Stimulated activated CD8-positive, alpha-beta memory T cell treated with anti-CD3 and anti-CD28 coated beads, Interleukin-15, amount 100 ng/mL, for 1 hour (primary cell): ENCODE data around the gene METAP1D.

Experiments used
- DNase-seq: peaks from one replicate; pipeline ENCODE4 v3.0.0-alpha.2; 2020; ENCODE audit warnings: low read depth

The METAP1D gene

DNA sequence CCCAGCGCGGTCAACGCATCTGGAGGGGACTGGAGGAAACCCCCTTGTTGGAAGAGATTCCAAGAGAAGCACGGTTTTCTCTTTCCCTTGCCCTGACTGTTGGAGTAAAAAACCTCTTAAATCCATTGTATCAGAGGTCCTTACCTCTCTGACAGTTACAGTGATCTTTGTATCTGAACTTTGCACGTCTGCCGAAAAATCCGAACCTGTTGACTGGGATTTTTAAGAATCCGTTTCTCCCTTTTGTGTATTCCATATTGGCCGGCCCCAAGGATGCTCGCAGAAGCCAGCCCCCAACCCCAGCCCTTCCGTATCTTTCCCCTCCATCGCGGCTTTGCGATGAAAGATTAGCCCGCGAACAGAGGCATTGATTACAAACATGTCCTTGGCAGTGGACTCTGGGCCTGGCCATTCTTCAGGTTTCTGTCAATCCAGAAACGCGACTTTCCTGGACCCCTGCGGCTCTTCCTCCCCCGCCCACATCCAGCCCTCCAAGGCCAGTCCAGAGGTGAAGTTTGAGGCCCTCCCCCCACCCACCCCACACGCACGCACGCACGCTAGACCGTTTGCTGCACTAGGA is 81.0 kb downstream of the METAP1D start:
- no peak for DNase-seq

DNA sequence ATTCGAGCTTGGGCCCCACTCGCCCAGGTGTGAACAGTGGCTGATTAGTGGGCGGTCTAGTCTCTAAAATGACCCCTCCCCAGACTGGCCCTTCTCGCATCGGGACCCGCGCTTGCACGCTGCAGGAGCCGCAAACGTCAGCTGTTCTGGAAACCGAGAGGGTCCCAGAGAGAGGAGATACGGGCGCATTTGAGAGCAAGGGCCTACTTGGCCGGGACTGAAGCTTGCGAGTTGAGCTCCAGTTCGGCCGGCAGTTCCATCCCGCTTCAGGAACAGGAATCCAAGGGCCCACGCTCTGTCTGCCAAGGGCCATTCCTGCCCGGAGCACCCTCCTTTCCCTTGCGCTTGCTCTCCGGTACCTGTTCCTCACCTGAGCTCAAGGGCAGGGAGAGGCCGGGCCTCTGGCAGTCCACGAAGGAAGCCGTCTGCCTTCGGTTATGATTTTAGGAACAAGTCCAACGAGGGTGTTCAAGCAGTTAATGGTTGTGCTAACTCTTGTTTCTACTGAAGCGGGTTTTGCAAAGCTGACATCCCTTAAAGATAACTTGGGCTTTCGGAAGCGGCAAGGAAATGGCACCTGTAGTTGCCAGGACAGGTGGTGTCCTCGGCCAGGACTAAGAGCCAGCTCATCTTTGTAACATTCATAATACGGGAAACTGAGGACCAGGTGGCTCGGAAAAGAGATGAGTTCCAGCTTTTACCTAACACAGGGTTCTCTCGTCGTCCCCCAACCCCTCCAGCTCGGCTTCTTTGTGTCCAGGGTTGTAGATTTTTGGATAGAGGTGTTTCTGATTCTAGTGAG is 81.7 kb downstream of the METAP1D start:
- DNase-seq = no peak

DNA sequence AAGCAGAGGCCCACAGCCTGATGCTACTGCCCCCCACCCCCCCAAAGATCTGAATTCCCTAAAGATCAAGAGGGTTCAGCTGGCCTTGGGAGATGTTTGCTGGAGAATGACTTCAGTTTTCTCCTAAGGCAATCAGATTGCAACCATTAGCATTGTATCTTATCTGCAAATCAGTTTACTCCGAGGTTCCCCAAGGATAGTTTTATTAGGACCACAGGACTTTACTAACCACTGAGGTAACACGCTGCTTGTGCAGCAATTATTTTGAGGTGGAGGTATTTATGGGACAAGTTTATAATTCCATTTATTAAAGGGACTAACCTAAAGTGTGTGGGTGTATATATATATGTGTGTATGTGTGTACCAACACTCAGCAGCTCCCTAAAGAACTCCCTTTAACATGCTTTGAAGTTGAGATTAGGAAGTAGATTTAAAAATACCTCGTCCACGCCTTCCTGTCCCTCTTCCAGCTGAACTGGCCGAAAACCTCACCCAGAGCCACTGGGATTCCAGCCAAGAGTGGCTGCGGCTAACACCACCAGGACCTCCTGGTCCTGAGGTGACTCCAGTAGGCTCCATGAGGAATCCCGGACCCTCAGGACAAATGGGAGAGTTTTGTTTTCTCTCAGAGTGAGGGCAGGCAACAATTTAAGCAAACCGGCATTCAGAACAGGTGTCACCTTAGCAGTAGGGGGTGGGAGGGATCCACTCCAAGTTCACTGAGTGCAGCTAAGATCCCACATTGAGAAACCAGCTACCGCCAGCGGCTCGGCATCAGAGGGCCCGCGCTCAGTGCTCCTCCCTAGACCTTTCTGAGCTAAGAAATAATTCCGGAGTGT is 82.6 kb downstream of the METAP1D start:
- DNase-seq = no peak

DNA sequence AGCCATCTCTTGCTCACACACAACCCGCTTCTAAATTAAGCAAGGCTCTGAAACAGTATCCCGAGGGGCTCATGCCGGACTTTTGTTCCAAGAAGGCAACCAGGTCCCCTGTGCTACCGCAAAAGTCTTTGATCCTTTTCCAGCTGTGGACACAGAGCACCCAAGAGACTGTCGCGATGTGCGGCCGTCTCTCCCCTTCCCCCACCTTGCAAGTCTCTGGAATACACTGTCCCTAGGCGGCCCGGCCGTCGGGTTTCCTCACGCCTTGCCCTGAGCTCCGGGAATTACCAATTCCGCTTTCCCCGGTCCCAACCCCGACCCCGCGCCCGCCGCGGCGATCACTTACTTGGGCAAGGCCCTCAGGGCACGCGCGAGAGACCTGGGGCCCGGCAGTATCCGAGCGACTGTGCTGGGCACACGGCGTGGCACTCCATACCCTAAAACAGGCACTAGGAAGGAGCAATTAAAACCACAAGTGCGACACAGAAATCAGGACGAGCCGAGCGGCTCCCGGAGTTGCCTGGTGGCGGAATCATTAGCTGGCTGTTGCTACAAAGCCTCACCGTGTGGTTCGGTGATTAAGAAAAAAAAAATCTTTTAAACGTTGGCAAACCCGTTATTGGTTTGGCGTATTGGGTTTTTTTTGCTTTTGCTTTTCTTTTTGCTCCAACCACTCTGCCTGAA is 83.3 kb downstream of the METAP1D start:
- no peak for DNase-seq

- no peak for DNase-seq
Observed at GRCh38 chr2:172083628-172084394, 84.1 kb downstream of the METAP1D start.

- DNase-seq = no peak
Observed at GRCh38 chr2:172084395-172084644, 84.6 kb downstream of the METAP1D start.

- no peak for DNase-seq
Observed at GRCh38 chr2:172084645-172085459, 85.1 kb downstream of the METAP1D start.

GRCh38 chr2:172085460-172086159 is 85.9 kb downstream of the METAP1D start, which contains the start of gene DLX1:
DLX1 (plus strand) TSS chr2:172085507; CDS start chr2:172085678, 171 bp downstream.
- DNase-seq = no peak

DNA sequence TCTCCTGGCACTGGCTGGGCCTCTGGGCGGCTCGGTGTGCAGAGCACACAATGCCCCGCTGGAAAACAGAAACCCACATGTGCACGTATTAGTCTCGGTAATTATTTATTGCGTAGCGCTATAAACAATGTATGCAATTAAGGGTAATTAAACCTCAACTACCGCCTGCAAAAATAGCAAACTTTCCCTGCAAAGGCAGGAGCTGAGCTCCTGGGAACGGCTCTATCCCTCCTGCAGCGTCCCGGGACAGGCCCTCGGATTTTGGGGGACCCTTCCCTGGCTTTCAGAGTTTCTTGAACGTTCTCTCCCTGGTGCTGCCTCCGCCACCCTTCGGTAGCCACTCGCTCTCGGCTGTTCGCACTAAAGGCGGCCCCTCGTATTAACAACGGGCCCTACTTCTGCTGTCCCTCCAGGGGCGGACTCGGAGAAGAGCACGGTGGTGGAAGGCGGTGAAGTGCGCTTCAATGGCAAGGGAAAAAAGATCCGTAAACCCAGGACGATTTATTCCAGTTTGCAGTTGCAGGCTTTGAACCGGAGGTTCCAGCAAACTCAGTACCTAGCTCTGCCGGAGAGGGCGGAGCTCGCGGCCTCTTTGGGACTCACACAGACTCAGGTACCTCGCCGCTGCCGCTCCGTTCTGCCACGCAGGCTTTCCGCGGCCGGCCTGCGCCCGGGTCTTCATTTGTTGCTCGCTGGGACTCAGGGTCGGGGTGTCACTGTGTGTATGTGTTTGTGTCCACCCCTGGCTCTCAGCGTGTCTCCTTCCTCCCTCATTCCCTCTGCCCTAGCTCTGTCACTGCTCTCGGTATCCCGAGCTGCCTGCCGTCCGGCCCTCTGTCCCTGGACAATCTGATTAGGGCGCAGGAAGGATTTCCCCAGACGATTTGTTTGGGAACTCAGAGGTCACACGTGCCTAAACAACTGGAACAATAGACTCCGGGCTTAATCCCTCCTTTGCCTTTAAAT is 86.8 kb downstream of the METAP1D start:
- no peak for DNase-seq

DNA sequence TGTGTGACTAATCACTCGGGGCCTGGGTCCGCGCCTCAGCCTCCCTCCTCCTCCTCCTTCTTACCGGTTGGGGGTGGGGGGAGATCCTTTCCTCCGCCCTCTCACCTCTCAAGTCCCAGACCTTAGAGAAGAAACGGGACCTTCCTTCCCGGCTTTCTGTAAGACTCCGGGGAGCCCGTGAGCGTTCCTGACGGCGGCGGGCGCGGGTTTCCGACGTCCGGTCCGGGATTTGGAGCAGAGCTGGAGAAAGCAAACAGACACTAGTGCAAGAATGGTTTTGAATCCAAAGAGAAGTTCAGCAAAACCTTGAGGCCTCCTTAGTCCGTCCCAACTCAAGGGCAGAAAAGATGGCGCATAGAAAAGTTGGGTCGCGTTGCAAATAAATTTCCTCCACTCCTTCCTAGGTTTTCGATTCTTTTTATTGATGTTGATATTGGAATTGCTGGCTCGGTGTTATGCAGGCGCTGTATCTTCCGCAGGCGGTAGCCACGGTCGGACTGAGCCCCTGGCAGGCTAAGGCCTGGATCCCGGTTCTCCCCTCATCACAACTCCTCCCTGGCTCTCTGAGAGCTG is 87.5 kb downstream of the METAP1D start:
- no peak for DNase-seq

DNA sequence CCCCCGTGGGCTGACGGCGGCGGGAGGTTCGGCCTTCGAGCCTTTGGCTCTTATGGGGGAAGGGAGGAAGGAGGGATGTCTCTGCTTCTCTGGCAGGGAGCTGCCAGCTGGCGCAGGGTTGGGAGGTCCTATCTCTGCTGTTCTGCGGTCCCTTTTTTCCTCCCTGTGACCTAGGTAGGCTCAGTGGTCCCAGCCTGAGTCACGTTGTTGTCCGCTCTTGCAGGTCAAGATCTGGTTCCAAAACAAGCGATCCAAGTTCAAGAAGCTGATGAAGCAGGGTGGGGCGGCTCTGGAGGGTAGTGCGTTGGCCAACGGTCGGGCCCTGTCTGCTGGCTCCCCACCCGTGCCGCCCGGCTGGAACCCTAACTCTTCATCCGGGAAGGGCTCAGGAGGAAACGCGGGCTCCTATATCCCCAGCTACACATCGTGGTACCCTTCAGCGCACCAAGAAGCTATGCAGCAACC is 88.1 kb downstream of the METAP1D start:
- DNase-seq = no peak

DNA sequence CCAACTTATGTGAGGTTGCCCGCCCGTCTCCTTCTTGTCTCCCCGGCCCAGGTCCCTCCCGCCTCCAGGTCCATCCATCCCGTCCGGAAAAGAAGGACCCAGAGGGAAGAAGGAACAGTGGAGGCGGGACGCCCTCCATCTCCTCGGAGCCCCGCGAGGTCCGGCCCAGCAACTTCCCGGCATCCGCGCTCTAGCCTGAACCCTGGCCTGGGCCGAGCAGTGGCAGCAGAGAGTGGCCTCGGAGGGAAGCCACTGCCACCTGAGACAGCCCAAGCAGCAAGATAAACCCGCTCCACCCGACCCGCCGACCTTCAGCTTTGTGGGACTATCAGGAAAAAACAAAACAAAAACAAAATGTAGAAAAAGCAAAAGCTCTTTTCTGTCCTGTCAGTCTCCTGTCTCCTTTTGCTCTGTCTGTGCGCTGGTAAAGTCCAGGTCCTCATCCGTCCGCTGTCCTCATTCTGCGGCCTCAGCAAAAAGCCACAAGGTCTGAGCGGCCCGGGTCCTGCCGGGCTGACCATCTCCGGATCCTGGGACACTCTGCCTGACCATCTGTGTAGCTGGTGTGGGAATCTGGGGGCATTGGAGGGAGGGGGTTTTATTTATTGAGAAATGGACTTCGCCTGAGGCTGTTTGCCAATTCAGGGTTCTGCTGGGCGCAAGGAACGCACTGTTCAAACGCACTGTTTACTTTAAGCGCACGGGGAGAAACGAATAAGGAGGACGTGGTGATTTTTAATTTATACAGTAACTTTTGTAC is 88.7 kb downstream of the METAP1D start:
- DNase-seq = no peak

- DNase-seq = no peak
Observed at GRCh38 chr2:172089005-172089504, 89.3 kb downstream of the METAP1D start.

- DNase-seq = no peak
Observed at GRCh38 chr2:172089633-172090032, 89.9 kb downstream of the METAP1D start.

GRCh38 chr2:172090044-172090961 is 90.5 kb downstream of the METAP1D start:
- no peak for DNase-seq

- no peak for DNase-seq
Observed at GRCh38 chr2:172091000-172091641, 91.4 kb downstream of the METAP1D start.
